PC-9 (cell line): ENCODE measurements around the gene TMEM163. TPM values are rescaled to one million over a fixed set of nuclear protein-coding genes. Genes with fewer than 3 reads are reported as not detected.

Experiments
- BruUV-seq: library from RNA; stranded (reverse); fragments of 400-500 nt; replicated peaks from 2 replicates; lab custom pipeline; 2021; lab: Mats Ljungman, UMichigan
- CTCF ChIA-PET: fragments of 300-600 bp; sonication (Branson Sonifier 250); formaldehyde crosslinking; loops from one replicate; lab custom pipeline; 2022; ENCODE audit warnings: antibody characterized with exemption; lab: Charles Lee
- POLR2A ChIA-PET: fragments of 300-600 bp; sonication (Branson Sonifier 250); formaldehyde crosslinking; loops from one replicate; lab custom pipeline; 2022; ENCODE audit warnings: antibody characterized with exemption; ENCODE audit not compliant: unreplicated experiment; lab: Charles Lee
- DNase-seq, 2 experiments: peaks; one replicate each; pipeline versions ENCODE4 v3.0.0 to v3.0.0-alpha.2; 2015 to 2022; ENCODE audit warnings: mixed read lengths in 1 of 2
- H2AFZ ChIP-seq: fragments of 200-600 bp; sonication (generic); 2 replicates; pipeline ENCODE4 v1.8.1; 2017; ENCODE audit warnings: antibody characterized with exemption
- H3F3A ChIP-seq: fragments of 200-600 bp; sonication (generic); 2 replicates; pipeline ENCODE4 v1.8.1; 2017; ENCODE audit warnings: antibody characterized with exemption, mild to moderate bottlenecking, low read depth; ENCODE audit not compliant: insufficient read depth
- H3K27ac ChIP-seq: fragments of 200-600 bp; sonication (generic); 2 replicates; pipeline ENCODE4 v1.6.1; 2016; ENCODE audit warnings: mixed run types
- H3K27me3 ChIP-seq: fragments of 200-600 bp; sonication (generic); 2 replicates; pipeline ENCODE4 v1.6.1; 2016; ENCODE audit warnings: low read depth, mixed run types; ENCODE audit not compliant: insufficient read depth
- H3K36me3 ChIP-seq: fragments of 200-600 bp; sonication (generic); 2 replicates; pipeline ENCODE4 v1.6.1; 2016; ENCODE audit warnings: low read depth, mixed run types
- H3K4me1 ChIP-seq: fragments of 200-600 bp; sonication (generic); replicated peaks from 2 replicates; pipeline ENCODE4 v1.6.1; 2016; ENCODE audit warnings: mixed run types; ENCODE audit not compliant: insufficient read depth
- H3K4me2 ChIP-seq: fragments of 200-600 bp; sonication (generic); 2 replicates; pipeline ENCODE4 v1.6.1; 2017; ENCODE audit warnings: mixed run types
- H3K4me3 ChIP-seq: fragments of 200-600 bp; sonication (generic); 2 replicates; pipeline ENCODE4 v1.6.1; 2016; ENCODE audit warnings: mixed run types
- H3K79me2 ChIP-seq: fragments of 200-600 bp; sonication (generic); 2 replicates; pipeline ENCODE4 v1.6.1; 2017; ENCODE audit warnings: low read depth, mixed run types
- H3K9me2 ChIP-seq: fragments of 200-600 bp; sonication (generic); 2 replicates; pipeline ENCODE4 v1.8.1; 2017; ENCODE audit warnings: mild to moderate bottlenecking; ENCODE audit not compliant: insufficient read depth
- H3K9me3 ChIP-seq: fragments of 200-600 bp; sonication (generic); 2 replicates; pipeline ENCODE4 v1.8.1; 2016; ENCODE audit warnings: low read depth; ENCODE audit not compliant: insufficient read depth
- H4K20me1 ChIP-seq: fragments of 200-600 bp; sonication (generic); 2 replicates; pipeline ENCODE4 v1.8.1; 2017; ENCODE audit not compliant: insufficient read depth
- EZH2 ChIP-seq: fragments of 200-600 bp; sonication (generic); IDR thresholded peaks from 2 replicates; pipeline ENCODE4 v1.8.0; 2017; ENCODE audit warnings: antibody characterized with exemption, low read depth
- intact Hi-C: fragments of 100-400 bp; cut with micrococcal nuclease; formaldehyde crosslinking; loops from one replicate; pipeline ENCODE4 v1.10.0; 2022; ENCODE audit not compliant: unreplicated experiment
- total RNA-seq: library from RNA; stranded (reverse); gene quantifications from 2 replicates; pipeline ENCODE4 v1.2.3, GENCODE V29; 2021
- TF ChIP-seq, protein P1 (sequence below): fragments of 200-600 bp; sonication (generic); conservative IDR thresholded peaks from 2 replicates; pipeline ENCODE4 v1.6.1; 2017; ENCODE audit warnings: mixed run types, antibody characterized with exemption, mild to moderate bottlenecking, moderate library complexity

TMEM163 gene
- total RNA-seq, 1 experiment from 2014 or later: 1.4 TPM

DNA sequence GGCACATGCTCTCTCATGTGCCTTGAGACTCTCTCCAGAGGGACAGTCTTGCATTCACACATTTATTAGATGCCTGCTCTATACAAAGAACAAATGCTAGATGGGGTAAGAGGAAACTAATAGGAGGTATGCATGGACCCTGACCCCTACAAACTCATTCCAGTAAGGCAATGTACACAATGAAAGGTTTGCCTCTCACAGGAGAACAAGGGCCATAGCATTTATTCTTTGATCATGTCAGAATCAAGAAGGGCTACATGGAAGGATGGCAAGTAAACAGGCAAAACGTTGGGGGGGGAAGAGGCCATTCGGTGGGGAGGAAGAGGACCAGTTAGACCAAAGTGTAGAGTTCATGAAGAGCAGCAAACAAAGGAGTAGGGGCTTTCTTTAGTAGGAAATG, 130.2 kb downstream of the TMEM163 start:
- H4K20me1 ChIP-seq: no peaks in the 10 kb centered on the region
- no peaks in the 10 kb centered on the region for H3F3A ChIP-seq
- H3K27me3 ChIP-seq: no peaks in the 10 kb centered on the region
- CTCF ChIA-PET: no interaction called here
- no peaks in the 10 kb centered on the region for H3K4me1 ChIP-seq
- no peak overlapping the region for H3K4me3 ChIP-seq
- H3K27ac ChIP-seq: no peak overlapping the region
- no peaks in the 10 kb centered on the region for H3K9me2 ChIP-seq
- no peaks in the 10 kb centered on the region for H3K36me3 ChIP-seq
- intact Hi-C loops: no loop called here
- TF ChIP-seq, protein P1, sequence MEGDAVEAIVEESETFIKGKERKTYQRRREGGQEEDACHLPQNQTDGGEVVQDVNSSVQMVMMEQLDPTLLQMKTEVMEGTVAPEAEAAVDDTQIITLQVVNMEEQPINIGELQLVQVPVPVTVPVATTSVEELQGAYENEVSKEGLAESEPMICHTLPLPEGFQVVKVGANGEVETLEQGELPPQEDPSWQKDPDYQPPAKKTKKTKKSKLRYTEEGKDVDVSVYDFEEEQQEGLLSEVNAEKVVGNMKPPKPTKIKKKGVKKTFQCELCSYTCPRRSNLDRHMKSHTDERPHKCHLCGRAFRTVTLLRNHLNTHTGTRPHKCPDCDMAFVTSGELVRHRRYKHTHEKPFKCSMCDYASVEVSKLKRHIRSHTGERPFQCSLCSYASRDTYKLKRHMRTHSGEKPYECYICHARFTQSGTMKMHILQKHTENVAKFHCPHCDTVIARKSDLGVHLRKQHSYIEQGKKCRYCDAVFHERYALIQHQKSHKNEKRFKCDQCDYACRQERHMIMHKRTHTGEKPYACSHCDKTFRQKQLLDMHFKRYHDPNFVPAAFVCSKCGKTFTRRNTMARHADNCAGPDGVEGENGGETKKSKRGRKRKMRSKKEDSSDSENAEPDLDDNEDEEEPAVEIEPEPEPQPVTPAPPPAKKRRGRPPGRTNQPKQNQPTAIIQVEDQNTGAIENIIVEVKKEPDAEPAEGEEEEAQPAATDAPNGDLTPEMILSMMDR: no peak
- no peak for TF ChIP-seq EZH2
- no peaks in the 10 kb centered on the region for H3K79me2 ChIP-seq
- POLR2A ChIA-PET: no interaction called here
- H3K9me3 ChIP-seq: 0 out of 2 replicates have a peak, but pooled peaks cover 10% of the 10 kb centered on the region
- no peak overlapping the region for H2AFZ ChIP-seq
- DNase-seq: no peak
- no peak overlapping the region for H3K4me2 ChIP-seq
- no TSS peak for BruUV-seq

- CTCF ChIA-PET: no interaction called here
- TF ChIP-seq EZH2: no peak
Observed at GRCh38 chr2:134586326-134586965, 132.4 kb downstream of the TMEM163 start.

GRCh38 chr2:134583997-134584520, 134.7 kb downstream of the TMEM163 start:
- intact Hi-C loops: no loop called here
- no peaks in the 10 kb centered on the region for H4K20me1 ChIP-seq
- no peak overlapping the region for H3K4me2 ChIP-seq
- H3F3A ChIP-seq: no peaks in the 10 kb centered on the region
- H3K9me3 ChIP-seq: 0 out of 2 replicates have a peak, but pooled peaks cover 5% of the 10 kb centered on the region
- H2AFZ ChIP-seq: no peak overlapping the region
- DNase-seq: no peak
- H3K4me3 ChIP-seq: no peak overlapping the region
- no peak overlapping the region for H3K27ac ChIP-seq
- H3K79me2 ChIP-seq: no peaks in the 10 kb centered on the region
- no peaks in the 10 kb centered on the region for H3K27me3 ChIP-seq
- no peak for TF ChIP-seq EZH2
- TF ChIP-seq, protein P1: no peak
- H3K4me1 ChIP-seq: no peaks in the 10 kb centered on the region
- H3K36me3 ChIP-seq: no peaks in the 10 kb centered on the region
- H3K9me2 ChIP-seq: no peaks in the 10 kb centered on the region
- ChIA-PET POLR2A (no interaction called here), CTCF (no interaction called here)
- BruUV-seq: no TSS peak

More at GRCh38 chr2:134586326-134586965, 132.4 kb downstream of the TMEM163 start:
- no peak overlapping the region for H3K4me2 ChIP-seq
- H3F3A ChIP-seq: no peaks in the 10 kb centered on the region
- H3K9me3 ChIP-seq: 0 out of 2 replicates have a peak, but pooled peaks cover 10% of the 10 kb centered on the region
- no peak overlapping the region for H3K27ac ChIP-seq
- POLR2A ChIA-PET: no interaction called here
- H4K20me1 ChIP-seq: no peaks in the 10 kb centered on the region
- H3K36me3 ChIP-seq: no peaks in the 10 kb centered on the region
- no peaks in the 10 kb centered on the region for H3K27me3 ChIP-seq
- H3K4me3 ChIP-seq: no peak overlapping the region
- H3K79me2 ChIP-seq: no peaks in the 10 kb centered on the region
- intact Hi-C loops: no loop called here
- no peaks in the 10 kb centered on the region for H3K9me2 ChIP-seq
- DNase-seq: no peak
- BruUV-seq: no TSS peak
- H3K4me1 ChIP-seq: no peaks in the 10 kb centered on the region
- H2AFZ ChIP-seq: no peak overlapping the region
